GM12878 (cell line): ENCODE results near the gene NDE1.

Experiments
- BCL11A ChIP-seq: IDR thresholded peaks from 2 replicates; pipeline ENCODE4 v1.6.1; 2011; ENCODE audit warnings: low read depth, low read length
- EZH2 ChIP-seq: IDR thresholded peaks from 2 replicates; pipeline ENCODE4 v1.6.1; 2012; ENCODE audit warnings: low read depth, mild to moderate bottlenecking, control low read depth, inconsistent platforms, low read length, borderline replicate concordance; ENCODE audit not compliant: control insufficient read depth
- NFIC ChIP-seq: IDR thresholded peaks from 2 replicates; pipeline ENCODE4 v1.6.1; 2012; ENCODE audit warnings: low read depth, mild to moderate bottlenecking, inconsistent platforms, low read length, moderate library complexity
- POLR2A ChIP-seq: IDR thresholded peaks from 2 replicates; pipeline ENCODE4 v1.6.1; 2011; ENCODE audit warnings: low read depth, mild to moderate bottlenecking, low read length
- RAD51 ChIP-seq: fragments of 450-650 bp; IDR thresholded peaks from 2 replicates; pipeline ENCODE4 v1.6.1; 2016; ENCODE audit warnings: moderate library complexity, mild to moderate bottlenecking, inconsistent platforms
- SIN3A ChIP-seq: IDR thresholded peaks from 2 replicates; pipeline ENCODE4 v1.6.1; 2012; ENCODE audit warnings: low read depth, low read length, improper control_type of control experiment
- STAT1 ChIP-seq: fragments of 450-650 bp; conservative IDR thresholded peaks from 2 replicates; pipeline ENCODE4 v1.6.1; 2014; ENCODE audit warnings: antibody characterized with exemption, mild to moderate bottlenecking
- TF ChIP-seq, protein P1 (sequence below), 3 experiments: IDR thresholded peaks in 2 of 3; conservative IDR thresholded peaks in 1 of 3; 2 replicates each; pipeline ENCODE4 v1.5.1; 2011; ENCODE audit warnings: low read depth in 3 of 3, low read length in 3 of 3, mild to moderate bottlenecking in 3 of 3, control low read depth in 2 of 3, moderate library complexity in 2 of 3, inconsistent platforms in 1 of 3, mixed read lengths in 1 of 3; ENCODE audit not compliant: control insufficient read depth in 2 of 3, insufficient read depth in 1 of 3; ENCODE audit errors: extremely low read depth in 1 of 3

DNA sequence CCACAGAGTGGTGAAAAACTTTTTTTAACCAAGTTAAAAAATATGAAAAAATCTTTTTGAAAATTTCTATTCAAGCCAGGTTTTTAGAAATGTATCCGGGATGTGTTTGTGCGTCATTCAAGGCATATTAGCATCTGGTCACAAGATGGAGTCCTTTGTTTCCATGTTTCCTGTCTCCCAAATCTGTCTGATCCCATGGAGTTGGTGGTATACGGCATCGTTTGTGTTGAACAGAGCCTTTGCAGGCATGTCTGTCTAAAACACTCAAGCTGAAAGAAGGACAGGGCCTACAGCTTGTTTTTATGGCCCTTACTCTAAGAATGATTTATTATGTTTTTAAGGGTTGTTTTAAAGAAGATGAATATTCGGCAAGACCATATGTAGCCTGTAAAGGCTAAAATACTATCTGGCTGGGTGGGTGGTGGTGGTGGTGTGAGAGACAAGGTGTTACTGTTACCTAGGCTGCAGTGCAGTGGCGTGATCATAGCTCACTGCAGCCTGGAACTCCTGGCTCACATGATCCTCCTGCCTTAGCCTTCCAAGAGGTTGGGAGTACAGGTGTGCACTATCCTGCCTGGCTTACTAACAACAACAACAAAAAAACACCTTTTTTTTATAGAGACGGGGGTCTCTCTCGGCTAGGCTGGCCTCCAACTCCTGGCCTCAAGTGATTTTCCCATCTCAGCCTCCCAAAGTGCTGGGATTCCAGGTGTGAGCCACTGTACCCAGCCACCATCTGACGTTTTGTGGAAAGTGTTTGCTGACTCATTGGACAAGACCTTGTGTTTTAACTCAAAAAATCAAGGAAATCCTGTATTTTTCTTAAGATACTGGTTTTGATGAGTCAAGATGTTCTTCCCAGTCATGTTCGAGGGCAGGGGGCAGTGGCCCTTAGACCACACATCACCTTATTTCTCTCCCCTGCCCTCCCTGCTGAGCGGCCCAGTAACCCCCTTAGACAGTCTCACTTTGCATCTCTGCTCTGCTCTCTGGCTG is 52.2 kb downstream of the NDE1 start:
- TF ChIP-seq RAD51 (no peak), POLR2A (no peak), NFIC (no peak), SIN3A (no peak), BCL11A (no peak), STAT1 (no peak), EZH2 (no peak)
- TF ChIP-seq, protein P1, sequence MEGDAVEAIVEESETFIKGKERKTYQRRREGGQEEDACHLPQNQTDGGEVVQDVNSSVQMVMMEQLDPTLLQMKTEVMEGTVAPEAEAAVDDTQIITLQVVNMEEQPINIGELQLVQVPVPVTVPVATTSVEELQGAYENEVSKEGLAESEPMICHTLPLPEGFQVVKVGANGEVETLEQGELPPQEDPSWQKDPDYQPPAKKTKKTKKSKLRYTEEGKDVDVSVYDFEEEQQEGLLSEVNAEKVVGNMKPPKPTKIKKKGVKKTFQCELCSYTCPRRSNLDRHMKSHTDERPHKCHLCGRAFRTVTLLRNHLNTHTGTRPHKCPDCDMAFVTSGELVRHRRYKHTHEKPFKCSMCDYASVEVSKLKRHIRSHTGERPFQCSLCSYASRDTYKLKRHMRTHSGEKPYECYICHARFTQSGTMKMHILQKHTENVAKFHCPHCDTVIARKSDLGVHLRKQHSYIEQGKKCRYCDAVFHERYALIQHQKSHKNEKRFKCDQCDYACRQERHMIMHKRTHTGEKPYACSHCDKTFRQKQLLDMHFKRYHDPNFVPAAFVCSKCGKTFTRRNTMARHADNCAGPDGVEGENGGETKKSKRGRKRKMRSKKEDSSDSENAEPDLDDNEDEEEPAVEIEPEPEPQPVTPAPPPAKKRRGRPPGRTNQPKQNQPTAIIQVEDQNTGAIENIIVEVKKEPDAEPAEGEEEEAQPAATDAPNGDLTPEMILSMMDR (IDR thresholded peaks at IDR 0.05 in 2 of 3, conservative IDR thresholded peaks at IDR 0.05 in 1 of 3; ENCODE audit: control insufficient read depth in 2 of 3, extremely low read depth in 1 of 3, insufficient read depth in 1 of 3, low read depth in 3 of 3, low read length in 3 of 3), result no peak
